Measurements from ENCODE around the gene DCAKD.

GRCh38 chr17:44997733-44998520, 53.5 kb downstream of the DCAKD start:
- TF ChIP-seq, protein P1, sequence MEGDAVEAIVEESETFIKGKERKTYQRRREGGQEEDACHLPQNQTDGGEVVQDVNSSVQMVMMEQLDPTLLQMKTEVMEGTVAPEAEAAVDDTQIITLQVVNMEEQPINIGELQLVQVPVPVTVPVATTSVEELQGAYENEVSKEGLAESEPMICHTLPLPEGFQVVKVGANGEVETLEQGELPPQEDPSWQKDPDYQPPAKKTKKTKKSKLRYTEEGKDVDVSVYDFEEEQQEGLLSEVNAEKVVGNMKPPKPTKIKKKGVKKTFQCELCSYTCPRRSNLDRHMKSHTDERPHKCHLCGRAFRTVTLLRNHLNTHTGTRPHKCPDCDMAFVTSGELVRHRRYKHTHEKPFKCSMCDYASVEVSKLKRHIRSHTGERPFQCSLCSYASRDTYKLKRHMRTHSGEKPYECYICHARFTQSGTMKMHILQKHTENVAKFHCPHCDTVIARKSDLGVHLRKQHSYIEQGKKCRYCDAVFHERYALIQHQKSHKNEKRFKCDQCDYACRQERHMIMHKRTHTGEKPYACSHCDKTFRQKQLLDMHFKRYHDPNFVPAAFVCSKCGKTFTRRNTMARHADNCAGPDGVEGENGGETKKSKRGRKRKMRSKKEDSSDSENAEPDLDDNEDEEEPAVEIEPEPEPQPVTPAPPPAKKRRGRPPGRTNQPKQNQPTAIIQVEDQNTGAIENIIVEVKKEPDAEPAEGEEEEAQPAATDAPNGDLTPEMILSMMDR (conservative IDR thresholded peaks at IDR 0.05) = no peak
- TF ChIP-seq ZFX (IDR thresholded peaks at IDR 0.05) = no peak

All from C4-2B (cell line).